GM10248 (cell line): ENCODE measurements around the gene IMPG2.

Source experiments
- CTCF ChIA-PET: fragments of 300-600 bp; sonication (Branson Sonifier 250); formaldehyde crosslinking; extraction: SDS; loops from one replicate; lab custom pipeline; 2021; ENCODE audit warnings: antibody characterized with exemption; lab: Yijun Ruan, JAX
- POLR2A ChIA-PET: fragments of 350-650 bp; sonication (Branson Sonifier 250); formaldehyde crosslinking; extraction: SDS; loops from one replicate; lab custom pipeline; 2020; ENCODE audit warnings: antibody characterized with exemption; lab: Yijun Ruan, JAX
- DNase-seq: peaks from one replicate; pipeline ENCODE4 v3.0.0; 2012; ENCODE audit errors: extremely low spot score
- TF ChIP-seq, protein P1 (sequence below): IDR thresholded peaks from 2 replicates; pipeline ENCODE4 v1.5.1; 2012; ENCODE audit warnings: mild to moderate bottlenecking, low read depth; ENCODE audit errors: extremely low read depth, missing control alignments, control extremely low read depth

The IMPG2 gene

DNA sequence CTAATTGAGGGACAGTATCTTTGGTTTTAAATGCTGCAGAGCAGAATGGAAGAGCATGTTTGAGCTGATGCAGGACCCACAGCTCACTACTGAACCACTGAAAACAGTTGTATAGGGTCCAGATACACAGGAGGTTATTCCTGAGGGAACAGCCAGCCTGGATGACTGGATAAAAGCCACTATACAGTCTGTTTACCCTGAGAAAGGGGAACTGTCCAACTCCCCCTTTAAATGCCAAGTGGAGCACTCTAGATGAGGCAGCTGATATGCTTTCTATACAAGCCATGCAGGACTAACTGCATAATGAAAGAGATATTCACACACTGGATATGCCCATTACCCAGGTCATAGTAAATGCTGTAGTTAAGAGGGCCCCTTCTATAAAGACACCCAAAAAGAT, 138.6 kb downstream of the IMPG2 start:
- DNase-seq: no peak
- CTCF ChIA-PET: interaction anchor here (1.8 kb wide), 1 partner anchor 19 kb away, joined by 4 read pairs; no protein-coding TSS in a partner anchor
- TF ChIP-seq, protein P1, sequence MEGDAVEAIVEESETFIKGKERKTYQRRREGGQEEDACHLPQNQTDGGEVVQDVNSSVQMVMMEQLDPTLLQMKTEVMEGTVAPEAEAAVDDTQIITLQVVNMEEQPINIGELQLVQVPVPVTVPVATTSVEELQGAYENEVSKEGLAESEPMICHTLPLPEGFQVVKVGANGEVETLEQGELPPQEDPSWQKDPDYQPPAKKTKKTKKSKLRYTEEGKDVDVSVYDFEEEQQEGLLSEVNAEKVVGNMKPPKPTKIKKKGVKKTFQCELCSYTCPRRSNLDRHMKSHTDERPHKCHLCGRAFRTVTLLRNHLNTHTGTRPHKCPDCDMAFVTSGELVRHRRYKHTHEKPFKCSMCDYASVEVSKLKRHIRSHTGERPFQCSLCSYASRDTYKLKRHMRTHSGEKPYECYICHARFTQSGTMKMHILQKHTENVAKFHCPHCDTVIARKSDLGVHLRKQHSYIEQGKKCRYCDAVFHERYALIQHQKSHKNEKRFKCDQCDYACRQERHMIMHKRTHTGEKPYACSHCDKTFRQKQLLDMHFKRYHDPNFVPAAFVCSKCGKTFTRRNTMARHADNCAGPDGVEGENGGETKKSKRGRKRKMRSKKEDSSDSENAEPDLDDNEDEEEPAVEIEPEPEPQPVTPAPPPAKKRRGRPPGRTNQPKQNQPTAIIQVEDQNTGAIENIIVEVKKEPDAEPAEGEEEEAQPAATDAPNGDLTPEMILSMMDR: no peak
- POLR2A ChIA-PET: no interaction called here

DNA sequence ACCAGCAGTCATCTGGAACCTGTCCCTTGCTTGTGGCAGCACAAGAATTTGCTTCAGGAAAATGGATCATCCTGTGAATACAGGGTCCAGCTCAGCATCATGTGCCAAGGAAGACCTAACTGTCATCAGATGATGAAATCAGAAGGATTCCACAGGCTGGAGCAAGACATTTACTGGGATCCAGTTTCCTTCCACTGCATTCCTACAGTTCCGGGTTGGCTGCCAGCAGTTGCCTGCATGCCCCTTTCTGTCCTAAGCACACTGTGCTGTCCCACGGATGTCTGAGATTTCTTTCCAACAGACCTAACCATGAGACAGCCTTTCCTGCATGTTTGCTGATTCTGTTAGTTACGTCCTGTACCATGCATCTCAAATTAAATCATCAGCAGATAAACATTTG, 140.7 kb downstream of the IMPG2 start:
- TF ChIP-seq, protein P1: no peak
- ChIA-PET CTCF (interaction anchor here (0.9 to 1.6 kb wide), 4 partner anchors 10 to 14 kb away, joined by 3 to 5 read pairs (median 4); no protein-coding TSS in a partner anchor), POLR2A (no interaction called here)
- no peak for DNase-seq

DNA sequence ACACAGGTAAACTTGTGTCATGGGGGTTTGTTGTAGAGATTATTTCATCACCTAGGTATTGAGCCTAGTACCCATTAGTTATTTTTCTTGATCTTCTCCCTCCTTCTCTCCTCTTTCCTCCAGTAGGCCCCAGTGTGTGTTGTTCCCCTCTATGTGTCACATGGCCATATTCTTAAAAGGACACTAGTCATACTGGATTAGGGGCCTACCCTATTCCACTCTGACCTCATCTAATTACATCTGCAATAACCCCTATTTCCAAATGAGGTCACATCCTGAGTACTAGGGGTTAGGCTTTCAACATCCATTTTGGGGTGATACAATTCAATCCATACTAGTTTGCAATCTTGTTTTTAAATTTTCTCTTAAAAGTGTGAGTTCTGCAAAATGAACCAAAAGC, 142.8 kb downstream of the IMPG2 start:
- ChIA-PET CTCF (no interaction called here), POLR2A (no interaction called here)
- no peak for DNase-seq
- TF ChIP-seq, protein P1: no peak
